ENCODE results near the gene HDAC5. TPM values are rescaled to one million over a fixed set of nuclear protein-coding genes. Genes with fewer than 3 reads are reported as not detected.

HDAC5 gene
- total and polyA plus RNA-seq, 2 of the 8 experiments (the other 6 are each of a cell fraction or from before 2014, with no cell fraction given) = 48.5 to 54.4 TPM

DNA sequence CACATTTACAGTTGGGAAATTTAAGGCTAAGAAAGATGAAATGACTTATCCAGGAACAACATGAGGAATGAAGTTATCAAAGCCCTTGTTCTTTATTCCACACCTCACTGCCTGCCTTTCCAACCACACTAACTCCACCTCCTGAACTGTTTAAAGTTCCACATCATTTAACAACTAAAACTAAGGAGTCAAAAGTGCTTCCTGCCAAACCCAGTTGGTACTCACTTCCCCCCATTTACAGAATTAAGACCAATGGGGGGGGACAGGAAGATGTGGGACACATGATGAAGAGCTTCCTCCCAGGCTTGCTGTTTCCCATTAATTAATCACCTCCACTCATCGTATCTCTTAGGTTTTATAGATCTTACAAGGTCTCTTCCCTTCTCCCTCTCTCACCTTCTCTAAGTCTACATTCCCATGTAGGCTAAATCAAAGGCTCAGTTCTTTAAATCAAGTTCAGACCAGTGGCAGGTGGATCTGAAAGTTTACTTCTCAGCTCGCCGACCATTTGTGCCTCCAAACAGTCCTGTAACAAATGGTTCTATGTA, 89.5 kb downstream of the HDAC5 start:
- no peak overlapping the region for H4K5ac ChIP-seq (ENCODE audit: insufficient read length, low read depth, low read length)
- TF ChIP-seq CHD2 (IDR thresholded peaks at IDR 0.05; ENCODE audit: low read length) = no peak
- no peak for TF ChIP-seq POLR2AphosphoS5 (IDR thresholded peaks at IDR 0.05; ENCODE audit: low read depth, low read length)
- no peak for TF ChIP-seq EZH2 (IDR thresholded peaks at IDR 0.05; ENCODE audit: low read depth, low read length, severe bottlenecking)
- TF ChIP-seq SRF (IDR thresholded peaks at IDR 0.05; ENCODE audit: low read depth, low read length) = no peak
- no peak for TF ChIP-seq ATF2 (IDR thresholded peaks at IDR 0.05; ENCODE audit: low read length)
- no peak for TF ChIP-seq SP4 (IDR thresholded peaks at IDR 0.05; ENCODE audit: low read length)
- TF ChIP-seq TAF1 (IDR thresholded peaks at IDR 0.05; ENCODE audit: low read depth, low read length) = no peak
- TF ChIP-seq TEAD4 (IDR thresholded peaks at IDR 0.05; ENCODE audit: low read depth, low read length) = no peak
- TF ChIP-seq GTF2F1 (IDR thresholded peaks at IDR 0.05; ENCODE audit: borderline replicate concordance, low read depth, low read length) = no peak
- no peak for TF ChIP-seq CHD1 (IDR thresholded peaks at IDR 0.05; ENCODE audit: low read depth, low read length)
- TF ChIP-seq SIRT6 (IDR thresholded peaks at IDR 0.05; ENCODE audit: low read length) = no peak
- no peak for TF ChIP-seq RNF2 (IDR thresholded peaks at IDR 0.05; ENCODE audit: borderline replicate concordance, low read depth, low read length, missing control alignments, poor library complexity, severe bottlenecking)
- POLR2A ChIA-PET (ENCODE audit: partially characterized antibody) = interaction anchor here (0.7 to 3.1 kb wide), 6 partner anchors 9 to 38 kb away, joined by 3 to 14 read pairs (median 4); partner anchors contain the start of gene LSM12
- H3K27me3 ChIP-seq (replicated peaks in 1 of 4; ENCODE audit: control insufficient read depth in 3 of 4, extremely low read depth in 1 of 4, insufficient read depth in 3 of 4, low read length in 3 of 4) = no peaks in the 10 kb centered on the region
- CTCF ChIA-PET (ENCODE audit: partially characterized antibody) = interaction anchor here (0.6 kb wide), 1 partner anchor 868 kb away, joined by 3 read pairs; no protein-coding TSS in a partner anchor
- H3K79me2 ChIP-seq (ENCODE audit: control insufficient read depth in 1 of 2, insufficient read depth in 2 of 2, low read length in 2 of 2) = peaks cover 0 to 4% of the 10 kb centered on the region in 2 experiments; a peak in 2 of 4 replicates
- H3K4me3 ChIP-seq (ENCODE audit: extremely low read depth in 1 of 4, insufficient read depth in 2 of 4, low read depth in 3 of 4, low read length in 4 of 4) = no peak overlapping the region
- no peak overlapping the region for H2BK120ac ChIP-seq (replicated peaks; ENCODE audit: low read depth, low read length)
- H3K4me2 ChIP-seq (ENCODE audit: insufficient read depth in 1 of 2, low read depth in 2 of 2, low read length in 2 of 2) = no peak overlapping the region
- H3K18ac ChIP-seq (ENCODE audit: extremely low read depth, low read length) = no peak overlapping the region
- H2BK12ac ChIP-seq (ENCODE audit: low read depth, low read length) = no peak overlapping the region
- H3K56ac ChIP-seq (replicated peaks; ENCODE audit: insufficient read length, low read depth, low read length) = no peak overlapping the region
- no peak overlapping the region for H4K8ac ChIP-seq (ENCODE audit: extremely low read depth, insufficient read depth, low read length)
- H3K14ac ChIP-seq (ENCODE audit: insufficient read length) = no peak overlapping the region
- no peak overlapping the region for H4K91ac ChIP-seq (replicated peaks; ENCODE audit: insufficient read length, low read length)
- no peaks in the 10 kb centered on the region; the same call in 1 of the 2 replicates for H3K79me1 ChIP-seq (ENCODE audit: low read depth, low read length)
- DNase-seq (ENCODE audit: low read depth in 1 of 2, low spot score in 2 of 2) (no peak), FAIRE-seq (no peak)
- WGBS, 2 experiments (ENCODE audit: extremely low coverage in 1 of 2, insufficient coverage in 1 of 2, insufficient read length in 1 of 2, insufficient replicate concordance in 2 of 2, low coverage in 1 of 2, low lambda C conversion rate in 2 of 2, missing lambda C conversion rate in 1 of 2) = 87% methylated on average over 3 of the region's 3 CpGs; no CpG with 5 or more reads in 1 of the 2 experiments
- H2BK15ac ChIP-seq (ENCODE audit: low read length) = no peak overlapping the region
- H4K20me1 ChIP-seq (replicated peaks in 1 of 2; ENCODE audit: control insufficient read depth in 1 of 2, insufficient read depth in 2 of 2, low read length in 2 of 2) = peaks cover 2 to 19% of the 10 kb centered on the region in 2 experiments
- H3K27ac ChIP-seq (ENCODE audit: low read depth, low read length) = no peak overlapping the region
- no peaks in the 10 kb centered on the region for H3K9me3 ChIP-seq (ENCODE audit: insufficient read depth in 2 of 2, low read depth in 1 of 2, low read length in 1 of 2)
- no peak overlapping the region for H2BK5ac ChIP-seq (ENCODE audit: low read depth, low read length)
- no peaks in the 10 kb centered on the region for H3K23me2 ChIP-seq (ENCODE audit: low read depth, low read length)
- no peaks in the 10 kb centered on the region for H3K4me1 ChIP-seq (replicated peaks in 1 of 4; ENCODE audit: control insufficient read depth in 3 of 4, insufficient read depth in 4 of 4, low read length in 3 of 4)
- H2BK20ac ChIP-seq (ENCODE audit: low read length) = no peak overlapping the region
- peaks cover 25 to 66% (median 45%) of the 10 kb centered on the region in 4 experiments for H3K36me3 ChIP-seq (ENCODE audit: control insufficient read depth in 2 of 4, insufficient read depth in 4 of 4, low read length in 3 of 4)
- no peak overlapping the region for H3K9ac ChIP-seq (replicated peaks in 1 of 4; ENCODE audit: extremely low read depth in 1 of 4, low read depth in 3 of 4, low read length in 3 of 4)
- no peak overlapping the region for H2AK5ac ChIP-seq (ENCODE audit: low read depth, low read length)
- no peak overlapping the region for H3K4ac ChIP-seq (replicated peaks; ENCODE audit: insufficient read length, low read depth, low read length)
- no peak overlapping the region for H3K23ac ChIP-seq (ENCODE audit: insufficient read length)
- no peak overlapping the region for H2AFZ ChIP-seq (ENCODE audit: low read length)

Data from H1 (cell line).